ENCODE data around the gene MAML2.

MAML2 gene

GRCh38 chr11:96098511-96099241 lies 244.3 kb downstream of the MAML2 start:
- DNase-seq (ENCODE audit: low spot score), result no peak

- no peak for DNase-seq (ENCODE audit: low spot score)
Measured at GRCh38 chr11:96097844-96098421, 245.1 kb downstream of the MAML2 start.

GRCh38 chr11:96096360-96096759 lies 246.6 kb downstream of the MAML2 start:
- no peak for DNase-seq (ENCODE audit: low spot score)

- DNase-seq (ENCODE audit: low spot score), result no peak
Measured at GRCh38 chr11:96095884-96096303, 247.1 kb downstream of the MAML2 start.

- DNase-seq (ENCODE audit: low spot score), result no peak
Measured at GRCh38 chr11:96094156-96094555, 248.8 kb downstream of the MAML2 start.

GRCh38 chr11:96092511-96092910 lies 250.5 kb downstream of the MAML2 start:
- DNase-seq (ENCODE audit: low spot score), result no peak

GRCh38 chr11:96091476-96091875 lies 251.5 kb downstream of the MAML2 start:
- DNase-seq (ENCODE audit: low spot score), result no peak

- no peak for DNase-seq (ENCODE audit: low spot score)
Measured at GRCh38 chr11:96090711-96091110, 252.3 kb downstream of the MAML2 start.

GRCh38 chr11:96088914-96089313 lies 254.1 kb downstream of the MAML2 start:
- DNase-seq (ENCODE audit: low spot score), result no peak

GRCh38 chr11:96086111-96086510 lies 256.9 kb downstream of the MAML2 start:
- no peak for DNase-seq (ENCODE audit: low spot score)

GRCh38 chr11:96085319-96085930 lies 257.6 kb downstream of the MAML2 start:
- DNase-seq (ENCODE audit: low spot score), result no peak

GRCh38 chr11:96084610-96085318 lies 258.2 kb downstream of the MAML2 start:
- no peak for DNase-seq (ENCODE audit: low spot score)

- DNase-seq (ENCODE audit: low spot score), result no peak
Measured at GRCh38 chr11:96082936-96083335, 260.1 kb downstream of the MAML2 start.

GRCh38 chr11:96082002-96082899 lies 260.7 kb downstream of the MAML2 start:
- no peak for DNase-seq (ENCODE audit: low spot score)

GRCh38 chr11:96081561-96081960 lies 261.4 kb downstream of the MAML2 start:
- DNase-seq (ENCODE audit: low spot score), result no peak

GRCh38 chr11:96079691-96080090 lies 263.3 kb downstream of the MAML2 start:
- DNase-seq (ENCODE audit: low spot score), result no peak

GRCh38 chr11:96075532-96075959 lies 267.4 kb downstream of the MAML2 start:
- no peak for DNase-seq (ENCODE audit: low spot score)

- DNase-seq (ENCODE audit: low spot score), result no peak
Measured at GRCh38 chr11:96074551-96075310, 268.3 kb downstream of the MAML2 start.

GRCh38 chr11:96073536-96073935 lies 269.5 kb downstream of the MAML2 start:
- DNase-seq (ENCODE audit: low spot score), result no peak

GRCh38 chr11:96072592-96072991 lies 270.4 kb downstream of the MAML2 start:
- DNase-seq (ENCODE audit: low spot score), result no peak

- no peak for DNase-seq (ENCODE audit: low spot score)
Measured at GRCh38 chr11:96070453-96070852, 272.5 kb downstream of the MAML2 start.

Measured in left forelimb (tissue), 1 donor.